Pons (tissue), 1 donor: ENCODE measurements around the gene HLA-G.
"Not testable (repeated sequence)": the region's sequence is repeated elsewhere in the genome, so short reads cannot be mapped to it uniquely, and the experiment has no call there.

Source experiments
- DNase-seq: peaks from one replicate; pipeline ENCODE4 v3.0.0-alpha.2; 2016; ENCODE audit warnings: low spot score

HLA-G gene

GRCh38 chr6:29827579-29828470, at the start of gene HLA-G:
Gene HLA-G (plus strand): TSS chr6:29827825. CDS start chr6:29827845, 20 bp downstream.
- DNase-seq: no peak

GRCh38 chr6:29780019-29780698, 47.5 kb upstream of the HLA-G start:
- not testable (repeated sequence) for DNase-seq

DNA sequence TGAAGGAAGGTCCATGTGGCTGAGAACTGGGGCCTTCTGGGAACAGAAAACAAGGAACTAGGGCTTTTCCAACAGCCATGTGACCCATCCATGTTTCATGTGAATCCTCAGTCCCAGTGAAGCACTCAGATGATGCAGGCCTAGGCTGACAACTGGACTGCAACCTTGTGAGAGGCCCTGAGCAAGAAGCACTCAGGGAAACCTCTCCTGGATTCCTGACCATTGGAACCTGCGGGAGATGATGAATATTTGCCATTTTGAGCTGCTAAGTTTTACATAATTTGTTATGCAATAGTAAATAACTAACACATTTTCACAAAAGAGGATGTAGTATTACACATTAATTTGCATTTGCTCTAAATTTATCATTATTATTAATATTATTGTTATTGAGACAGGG, 38.4 kb upstream of the HLA-G start:
- DNase-seq: no peak

- DNase-seq: no peak
Measured at GRCh38 chr6:29790626-29791025, 37.0 kb upstream of the HLA-G start.

DNA sequence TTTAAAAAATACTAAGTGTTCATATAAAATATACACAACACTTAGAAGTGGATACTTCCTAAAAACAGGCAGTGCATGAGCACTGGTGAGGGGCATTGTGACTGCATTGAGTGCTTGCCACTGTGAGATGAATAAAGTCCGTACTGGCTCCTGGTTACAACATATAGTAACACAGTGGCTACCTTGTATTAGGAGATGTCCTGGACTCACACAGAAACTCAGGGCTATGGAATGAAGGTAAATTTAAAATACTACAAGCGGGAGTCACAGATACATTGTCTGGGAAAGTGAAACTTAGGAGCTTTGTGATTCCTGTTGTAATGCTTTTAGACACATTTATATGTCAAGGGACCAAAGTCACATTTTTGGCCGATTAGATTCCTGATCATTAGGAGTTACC, 36.5 kb upstream of the HLA-G start:
- no peak for DNase-seq

DNA sequence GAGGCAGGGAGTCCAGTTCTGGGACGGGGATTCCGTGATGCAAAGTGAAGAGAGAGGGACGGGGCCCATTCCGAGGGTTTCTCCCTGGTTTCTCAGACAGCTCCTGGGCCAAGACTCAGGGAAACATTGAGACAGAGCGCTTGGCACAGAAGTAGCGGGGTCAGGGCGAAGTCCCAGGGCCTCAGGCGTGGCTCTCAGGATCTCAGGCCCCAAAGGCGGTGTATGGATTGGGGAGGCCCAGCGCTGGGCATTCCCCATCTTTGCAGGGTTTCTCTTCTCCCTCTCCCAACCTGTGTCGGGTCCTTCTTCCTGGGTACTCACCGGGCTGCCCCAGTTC, 35.9 kb upstream of the HLA-G start:
- DNase-seq: no peak

DNA sequence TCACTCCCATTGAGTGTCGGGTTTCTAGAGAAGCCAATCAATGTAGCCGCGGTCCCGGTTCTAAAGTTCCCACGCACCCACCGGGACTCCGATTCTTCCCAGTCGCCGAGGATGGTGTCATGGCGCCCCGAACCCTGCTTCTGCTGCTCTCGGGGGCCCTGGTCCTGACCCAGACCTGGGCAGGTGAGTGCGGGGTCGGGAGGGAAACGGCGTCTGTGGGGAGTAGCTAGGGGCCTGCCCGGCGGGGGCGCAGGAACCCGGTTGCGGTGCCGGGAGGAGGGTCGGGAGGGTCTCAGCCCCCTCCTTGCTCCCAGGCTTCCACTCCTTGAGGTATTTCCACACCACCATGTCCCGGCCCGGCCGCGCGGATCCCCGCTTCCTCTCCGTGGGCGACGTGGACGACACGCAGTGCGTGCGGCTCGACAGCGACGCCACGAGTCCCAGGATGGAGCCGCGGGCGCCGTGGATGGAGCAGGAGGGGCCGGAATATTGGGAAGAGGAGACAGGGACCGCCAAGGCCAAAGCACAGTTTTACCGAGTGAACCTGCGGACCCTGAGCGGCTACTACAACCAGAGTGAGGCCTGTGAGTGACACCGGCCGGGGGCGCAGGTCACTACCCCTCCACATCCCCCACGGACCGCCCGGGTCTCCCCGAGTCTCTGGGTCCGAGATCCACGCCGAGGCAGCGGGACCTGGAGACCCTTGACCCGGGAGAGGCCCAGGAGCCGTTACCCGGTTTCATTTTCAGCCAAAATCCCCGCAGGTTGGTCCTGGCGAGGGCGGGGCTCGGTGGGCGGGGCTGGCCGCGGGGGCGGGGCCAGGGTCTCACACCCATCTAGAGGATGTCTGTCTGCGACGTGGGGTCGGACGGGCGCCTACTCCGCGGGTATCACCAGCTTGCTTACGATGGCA, 35.2 kb upstream of the HLA-G start:
- peak; percentile 36 for DNase-seq

- DNase-seq: no peak
Measured at GRCh38 chr6:29793036-29793356, 34.6 kb upstream of the HLA-G start.

DNA sequence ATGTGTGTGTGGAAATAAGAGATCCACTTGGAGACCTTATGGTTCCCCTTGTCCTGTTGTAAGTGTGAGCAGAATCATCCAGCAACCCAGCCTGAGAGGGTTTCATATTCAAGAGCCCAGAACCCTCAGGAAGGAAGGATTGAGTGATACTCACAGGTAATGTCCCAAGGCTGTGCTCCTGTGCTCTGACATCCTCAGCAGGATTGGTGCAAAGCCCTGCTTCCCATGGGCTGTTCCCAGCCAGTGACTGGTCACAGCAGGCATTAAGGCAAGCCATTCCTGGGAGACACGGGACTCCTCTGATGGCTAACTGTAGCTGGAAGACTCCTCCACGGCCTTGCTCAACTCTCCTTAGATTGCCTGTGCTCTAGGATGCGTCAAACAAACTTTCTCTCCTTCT, 33.8 kb upstream of the HLA-G start:
- DNase-seq: no peak

DNA sequence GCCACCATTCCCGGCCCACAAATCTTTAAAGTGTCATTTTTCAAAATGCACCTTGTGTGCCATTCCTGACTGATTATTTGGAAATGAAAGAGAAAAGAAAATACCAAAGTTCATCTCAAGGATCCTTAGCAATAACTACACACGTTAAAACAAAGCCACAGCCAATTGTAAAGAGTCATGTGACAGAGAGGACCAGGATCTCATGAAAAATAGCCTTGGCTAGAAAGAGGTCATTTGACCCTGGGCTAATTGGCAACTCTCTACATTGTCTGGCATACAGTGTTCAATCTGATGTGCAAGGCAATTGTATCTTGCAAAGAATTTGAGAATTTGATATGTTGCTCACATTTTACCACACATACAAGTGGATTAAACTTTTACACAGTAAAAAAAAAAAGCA, 31.6 kb upstream of the HLA-G start:
- DNase-seq: peak; percentile 46

DNA sequence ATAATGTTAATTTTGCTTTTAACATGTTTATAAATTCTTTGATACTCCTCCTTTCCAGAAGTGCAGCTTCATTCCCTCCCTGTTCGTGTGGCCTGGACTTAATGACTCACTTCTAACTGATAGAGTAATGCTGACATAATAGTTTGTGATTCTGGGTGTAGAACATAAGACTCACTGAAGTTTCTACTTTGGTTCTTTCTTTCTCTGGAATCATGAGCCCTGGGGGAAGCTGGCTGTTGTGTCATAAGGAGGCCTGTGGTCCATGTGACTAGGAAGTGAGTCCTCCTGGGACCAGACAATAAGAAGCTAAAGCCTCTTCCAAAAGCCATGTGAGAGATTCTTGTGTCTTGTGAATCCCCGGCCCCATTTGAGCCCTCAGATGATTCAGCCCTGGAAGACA, 30.5 kb upstream of the HLA-G start:
- no peak for DNase-seq

- DNase-seq: no peak
Measured at GRCh38 chr6:29797966-29798365, 29.7 kb upstream of the HLA-G start.

DNA sequence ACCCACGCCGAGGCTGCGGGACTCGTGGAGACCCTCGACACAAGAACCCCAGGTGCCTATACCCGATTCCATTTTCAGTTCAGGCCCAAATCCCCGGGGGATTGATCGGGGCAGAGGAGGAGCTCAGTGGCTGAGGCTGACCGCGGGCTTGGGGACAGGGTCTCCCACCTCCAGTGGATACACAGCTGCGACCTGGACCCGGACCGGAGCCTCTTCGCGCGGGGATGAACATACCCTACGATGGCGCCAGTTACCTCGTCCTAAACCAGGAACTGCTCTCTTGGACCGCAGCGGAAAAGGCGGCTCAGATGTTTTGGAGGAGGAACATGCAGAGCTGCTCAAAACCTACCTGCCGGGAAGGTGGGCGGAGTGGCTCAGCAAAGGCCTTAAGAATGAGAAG, 27.4 kb upstream of the HLA-G start:
- DNase-seq: no peak

DNA sequence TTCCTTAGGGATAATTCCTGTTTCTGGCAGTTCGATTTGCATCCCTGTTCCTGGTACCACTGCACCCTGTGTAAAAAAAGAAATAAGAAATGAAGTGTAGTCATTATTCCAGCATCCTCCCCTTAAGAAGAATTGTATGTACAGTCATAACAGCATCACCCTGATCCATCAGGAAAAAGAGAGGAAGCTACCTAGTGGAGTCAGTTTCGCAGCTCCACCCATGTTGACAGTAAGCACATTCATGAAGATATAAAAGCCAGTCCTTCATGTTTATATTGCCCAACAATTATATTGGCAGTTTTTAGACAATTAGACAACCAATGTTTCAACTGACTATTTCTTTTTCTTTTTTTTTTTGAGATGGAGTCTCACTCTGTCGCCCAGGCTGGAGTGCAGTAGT, 21.2 kb upstream of the HLA-G start:
- no peak for DNase-seq

- no peak for DNase-seq
Measured at GRCh38 chr6:29809249-29809648, 18.4 kb upstream of the HLA-G start.

DNA sequence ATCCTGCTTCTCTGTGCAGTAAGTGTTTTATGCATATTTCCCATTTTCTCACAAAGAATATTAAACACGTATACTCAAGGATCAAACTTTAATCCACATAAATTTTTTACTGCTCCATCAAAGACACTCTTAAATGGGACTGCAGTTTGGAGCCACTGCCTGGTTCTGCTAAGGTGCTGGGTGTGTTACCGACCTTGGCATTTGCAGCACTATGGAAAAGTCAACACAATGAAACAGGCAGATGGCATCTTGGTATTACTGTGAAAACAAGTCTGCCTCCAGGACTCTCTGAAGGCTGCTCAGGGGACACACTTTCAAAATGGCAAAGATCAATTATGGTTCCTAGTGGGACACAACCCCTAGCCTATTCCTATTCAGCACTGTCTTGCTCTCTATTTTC, 17.3 kb upstream of the HLA-G start:
- no peak for DNase-seq

- no peak for DNase-seq
Measured at GRCh38 chr6:29811377-29811776, 16.2 kb upstream of the HLA-G start.

GRCh38 chr6:29813066-29813465, 14.6 kb upstream of the HLA-G start:
- no peak for DNase-seq

GRCh38 chr6:29813809-29814208, 13.8 kb upstream of the HLA-G start:
- no peak for DNase-seq

DNA sequence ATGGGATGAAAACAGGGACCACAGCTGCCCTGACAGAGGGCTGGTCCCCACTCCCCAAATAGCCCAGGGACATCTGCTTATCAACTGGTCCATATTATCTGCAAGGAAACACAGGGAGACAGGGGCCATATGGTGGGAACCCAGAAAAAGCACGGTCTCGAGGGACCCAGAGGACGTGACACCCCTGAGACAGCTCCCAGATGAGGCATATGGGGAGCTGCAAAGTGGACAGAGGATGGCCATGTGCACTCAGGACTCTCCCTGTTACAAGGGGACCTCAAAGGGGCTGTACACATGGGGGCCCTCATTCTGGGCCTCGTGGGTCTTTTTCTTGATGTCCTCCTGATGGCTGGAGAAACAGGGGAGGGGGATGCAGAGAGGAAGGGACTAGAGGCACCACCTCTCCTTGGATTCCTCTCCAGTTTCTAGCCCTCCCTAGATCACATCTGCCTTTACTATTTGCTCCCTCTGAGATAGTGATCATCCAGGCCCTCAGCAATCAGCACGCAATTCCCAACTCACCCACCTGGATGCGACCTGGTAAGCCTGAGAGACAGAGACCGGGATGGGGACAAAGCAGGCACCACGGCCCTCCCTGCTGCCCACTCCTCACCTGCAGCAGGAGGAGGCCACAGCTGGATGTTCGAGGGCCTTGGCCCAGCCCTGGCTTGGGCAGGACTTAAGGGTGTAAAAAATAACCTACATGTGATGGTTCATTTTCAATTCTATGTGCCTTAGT, 13.1 kb upstream of the HLA-G start:
- no peak for DNase-seq

DNA sequence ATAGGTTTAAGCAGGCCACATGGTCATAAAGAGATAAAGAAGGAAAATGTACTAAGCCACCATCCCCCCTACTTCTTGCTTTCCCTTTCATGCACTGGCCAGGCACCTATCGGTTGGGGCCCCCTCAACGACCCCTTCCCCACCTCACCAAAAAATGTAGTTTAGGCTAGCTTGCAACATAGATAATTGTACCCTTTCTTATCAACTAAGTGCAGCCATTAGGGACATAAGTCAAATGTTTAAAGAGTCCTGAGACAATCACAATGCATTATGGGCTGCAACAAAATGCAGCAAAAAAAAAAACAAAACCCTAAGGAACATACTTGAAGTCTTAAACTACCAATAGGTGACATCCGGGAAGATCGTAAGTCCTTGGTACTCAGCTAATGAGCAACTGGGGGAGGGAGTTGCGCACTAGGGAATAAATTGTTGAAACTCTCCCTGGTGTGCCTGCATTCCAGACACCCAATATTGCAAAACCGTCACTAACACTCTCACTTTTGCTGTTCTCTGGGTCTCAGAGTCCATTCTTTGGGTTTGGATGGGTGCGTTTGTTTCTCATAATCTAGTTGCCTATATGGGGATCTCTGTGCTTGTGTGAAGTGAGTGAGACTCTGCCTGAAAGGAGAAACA, 12.4 kb upstream of the HLA-G start:
- DNase-seq: no peak

GRCh38 chr6:29816030-29816429, 11.6 kb upstream of the HLA-G start:
- no peak for DNase-seq
